GM19023 (cell line): ENCODE measurements around the gene FBF1.

Source experiments
- ATAC-seq: cut with Tn5 transposase; IDR thresholded peaks from one replicate; pipeline ENCODE4 v1.9.1; 2021; ENCODE audit warnings: mild to moderate bottlenecking, moderate library complexity; ENCODE audit not compliant: unreplicated experiment

FBF1 gene

DNA sequence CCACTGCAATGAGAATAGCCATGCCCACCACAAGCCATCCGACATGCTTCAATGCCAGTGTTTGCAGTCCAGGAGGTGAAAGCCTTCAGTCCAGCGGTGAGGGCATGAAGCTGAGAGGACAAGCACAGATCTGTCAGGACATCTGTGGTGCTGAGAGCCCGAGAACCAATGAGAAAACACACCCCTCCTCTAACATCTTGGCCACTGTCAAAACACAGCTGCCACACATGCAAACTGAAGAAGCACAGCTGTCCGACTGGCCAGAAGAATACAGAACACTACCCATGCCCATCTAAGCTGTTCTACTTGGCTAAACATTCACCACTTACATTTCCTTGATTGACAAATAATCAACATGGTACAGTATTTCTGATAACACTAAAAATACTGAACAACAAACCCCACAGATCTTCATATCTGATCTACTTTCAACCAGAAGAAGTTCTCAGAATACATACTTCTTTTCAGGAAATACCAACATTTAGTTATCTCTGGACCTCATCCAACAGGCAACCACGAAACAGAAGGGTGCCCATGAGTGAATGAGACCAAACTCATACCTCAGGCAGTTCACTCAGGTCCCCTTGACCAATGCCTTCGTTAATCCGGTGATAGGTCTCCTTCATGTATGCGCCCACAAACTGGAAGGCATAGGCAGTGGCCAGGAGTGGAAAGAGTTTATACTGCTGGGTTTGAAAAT, 10.2 kb upstream of the FBF1 start:
- ATAC-seq, result no peak

- ATAC-seq, result no peak
These were observed 9.6 kb upstream of the FBF1 start for GRCh38 chr17:75950421-75950820.

GRCh38 chr17:75945211-75945610, 4.4 kb upstream of the FBF1 start:
- no peak for ATAC-seq

- no peak for ATAC-seq
These were observed 2.6 kb upstream of the FBF1 start for GRCh38 chr17:75943491-75943890.

DNA sequence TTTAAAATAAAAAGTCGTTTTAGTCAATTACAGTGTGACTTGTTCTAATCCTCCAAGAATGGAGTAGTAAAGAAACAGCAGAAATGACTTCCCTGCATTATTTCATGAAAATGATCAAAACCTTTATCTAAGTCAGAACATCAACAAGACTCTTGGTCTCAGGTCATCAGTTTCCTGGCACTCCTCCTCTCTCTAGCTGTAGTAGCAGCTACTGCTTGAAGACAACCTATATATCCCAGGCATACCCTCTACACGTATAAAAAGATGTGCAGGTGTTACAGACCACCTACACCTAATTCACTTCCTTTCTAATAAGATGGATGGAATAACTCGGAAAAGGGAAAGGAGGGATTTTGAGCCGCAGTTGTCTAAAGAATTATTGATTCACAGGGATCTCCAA, 1.6 kb upstream of the FBF1 start:
- ATAC-seq, result no peak

- ATAC-seq, result no peak
These were observed 589 bp upstream of the FBF1 start for GRCh38 chr17:75941442-75941819.

DNA sequence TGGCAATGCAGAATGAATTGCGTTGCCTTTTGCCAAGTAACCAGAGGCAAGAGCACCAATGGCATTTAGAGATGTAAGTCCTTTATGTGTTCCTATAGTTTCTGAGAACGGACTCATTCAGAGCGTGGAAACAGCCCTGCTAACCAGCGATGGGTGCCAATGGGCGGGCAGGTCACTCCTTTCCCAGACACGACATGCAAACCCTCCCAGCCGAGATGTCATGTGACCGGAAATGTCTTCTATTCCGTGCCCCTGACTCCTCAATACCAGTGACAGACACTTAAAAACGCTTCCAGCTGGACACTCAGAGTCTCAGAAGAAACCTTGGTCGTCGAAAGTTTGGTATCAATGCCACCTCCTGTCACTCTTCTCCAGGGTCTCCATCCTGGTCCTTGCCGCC, 3.2 kb downstream of the FBF1 start:
- no peak for ATAC-seq

- ATAC-seq, result no peak
These were observed 7.0 kb downstream of the FBF1 start for GRCh38 chr17:75933808-75934207.

GRCh38 chr17:75932852-75933251, 8.0 kb downstream of the FBF1 start:
- ATAC-seq, result no peak

DNA sequence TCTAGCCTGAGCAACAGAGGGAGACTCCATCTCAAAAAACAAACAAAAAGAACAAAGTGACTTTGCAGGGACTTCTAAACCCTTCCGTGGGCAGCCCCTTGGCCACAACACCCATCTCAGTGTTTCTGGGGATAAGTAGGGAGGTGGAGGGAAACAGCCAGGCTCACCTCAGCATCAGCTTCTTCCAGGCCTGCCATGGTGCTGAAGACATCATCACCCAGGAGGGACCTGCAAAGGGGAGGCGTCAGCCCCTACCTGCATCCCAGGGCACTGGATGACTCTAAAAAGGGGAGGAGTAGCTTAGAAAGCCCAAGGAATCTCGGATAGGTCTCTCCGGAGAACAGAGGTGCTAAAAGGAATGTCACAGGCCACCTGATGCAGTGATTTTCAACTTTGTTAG, 9.8 kb downstream of the FBF1 start:
- no peak for ATAC-seq

- no peak for ATAC-seq
These were observed 13.4 kb downstream of the FBF1 start for GRCh38 chr17:75927286-75927922.

DNA sequence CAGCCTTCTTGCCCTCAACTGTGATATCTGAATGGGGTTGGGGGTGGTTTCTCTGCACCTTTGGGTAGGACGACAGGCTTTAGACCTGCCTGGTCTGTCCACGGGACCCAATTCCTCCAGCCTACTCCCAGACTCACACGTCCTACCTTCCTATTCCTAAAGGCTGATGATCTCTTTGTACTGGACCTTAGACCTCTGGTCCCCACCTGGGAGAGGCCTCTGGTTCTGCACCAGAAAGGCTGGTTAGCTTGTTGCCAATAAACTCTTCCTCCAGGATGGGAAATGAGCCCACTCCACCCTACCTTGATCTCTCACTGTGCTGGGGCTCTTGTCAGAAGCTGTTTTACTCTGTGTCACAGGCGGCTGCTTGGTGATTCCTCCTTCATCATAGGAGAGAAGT, 14.4 kb downstream of the FBF1 start:
- ATAC-seq, result no peak

- ATAC-seq, result no peak
These were observed 14.9 kb downstream of the FBF1 start for GRCh38 chr17:75925912-75926311.

GRCh38 chr17:75925103-75925502, 15.7 kb downstream of the FBF1 start:
- ATAC-seq, result no peak

DNA sequence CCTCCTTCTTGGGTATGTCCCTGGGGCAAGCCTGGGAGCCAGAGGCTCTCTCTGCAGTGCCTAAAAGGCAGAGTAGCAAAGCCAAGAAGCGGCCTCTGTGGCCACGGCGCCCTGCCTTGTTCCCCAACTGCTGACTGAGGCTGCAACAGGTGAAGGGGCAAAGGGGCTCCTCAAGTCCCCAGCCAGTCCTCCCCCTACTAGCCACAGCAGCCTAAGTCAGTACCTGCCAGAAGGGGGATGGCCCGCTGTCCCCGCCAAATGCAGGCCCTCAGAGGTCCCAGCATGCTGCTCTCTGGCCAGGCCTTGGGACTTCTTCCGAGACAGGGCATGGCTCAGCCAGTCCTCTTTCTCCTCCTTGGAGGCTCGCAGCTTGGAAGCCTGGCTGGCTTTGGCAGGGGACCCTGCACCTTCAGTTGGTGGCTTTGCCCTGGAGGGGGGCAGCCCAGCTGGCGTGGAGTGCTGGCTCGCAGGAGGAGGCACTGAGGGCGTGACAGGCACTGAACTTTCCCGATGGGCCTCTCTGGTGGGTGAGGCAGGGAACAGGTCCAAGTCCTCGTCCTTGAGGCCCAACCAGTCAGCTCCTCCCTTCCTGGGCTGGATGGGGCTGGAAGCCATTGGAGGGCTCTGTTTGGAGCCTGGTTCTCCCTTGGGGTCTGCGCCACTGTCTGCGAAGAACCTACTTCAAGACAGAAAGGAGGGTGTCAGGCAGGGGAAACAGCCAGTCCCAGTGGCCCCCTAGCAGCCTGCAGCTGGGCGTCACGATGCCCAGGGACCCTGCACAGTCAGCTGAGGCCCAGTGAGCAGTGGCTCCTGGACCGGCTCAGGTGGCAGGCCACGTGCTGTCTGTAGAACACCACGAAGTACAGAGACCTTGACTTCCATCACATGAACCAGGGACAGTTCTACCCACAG, 17.6 kb downstream of the FBF1 start:
- no peak for ATAC-seq

- ATAC-seq, result no peak
These were observed 18.5 kb downstream of the FBF1 start for GRCh38 chr17:75922173-75922961.

DNA sequence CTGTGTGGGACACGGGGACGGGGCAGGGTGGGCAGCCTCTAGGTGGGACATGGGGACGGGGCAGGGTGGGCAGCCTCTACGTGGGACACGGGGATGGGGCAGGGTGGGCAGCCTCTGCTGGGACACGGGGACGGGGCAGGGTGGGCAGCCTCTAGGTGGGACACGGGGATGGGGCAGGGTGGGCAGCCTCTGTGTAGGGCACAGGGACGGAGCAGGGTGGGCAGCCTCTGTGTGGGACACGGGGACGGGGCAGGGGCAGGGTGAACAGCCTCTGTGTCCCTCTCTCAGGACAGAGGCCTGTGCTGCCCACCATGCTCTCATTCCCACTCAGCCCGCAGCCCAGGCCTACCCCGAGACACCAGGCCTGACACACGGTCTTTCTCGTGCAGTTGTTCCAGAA, 19.2 kb downstream of the FBF1 start:
- ATAC-seq, result no peak

- ATAC-seq, result no peak
These were observed 20.7 kb downstream of the FBF1 start for GRCh38 chr17:75920045-75920560.

DNA sequence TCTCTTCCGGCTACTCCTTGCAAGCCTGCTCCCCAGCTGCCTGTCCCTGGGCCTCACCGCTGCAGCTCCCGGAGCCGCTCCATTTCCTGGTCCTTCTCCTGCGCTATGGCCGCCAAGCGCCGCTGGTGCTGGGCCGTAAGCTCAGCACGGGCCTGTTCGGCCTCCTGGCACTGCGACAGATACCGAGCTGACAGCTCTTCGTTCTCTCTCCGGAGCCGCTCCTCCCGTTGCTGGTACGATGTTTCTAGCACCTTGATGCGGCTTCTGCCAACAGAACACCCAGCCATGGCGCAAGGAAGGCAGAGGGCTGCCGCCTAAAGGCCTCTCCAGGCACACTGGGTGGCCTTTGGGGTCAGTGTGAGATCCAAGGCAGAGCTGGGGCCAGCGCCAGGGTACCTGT, 21.2 kb downstream of the FBF1 start:
- ATAC-seq, result no peak

GRCh38 chr17:75917917-75918445, 22.9 kb downstream of the FBF1 start:
- ATAC-seq, result no peak
